Activated CD8-positive, alpha-beta memory T cell treated with anti-CD3 and anti-CD28 coated beads, Interleukin-2, amount 50 U/mL, for 1 hour (primary cell): ENCODE data around the gene CATSPER3.

Experiments used
- DNase-seq: peaks from one replicate; pipeline ENCODE4 v3.0.0-alpha.2; 2020; ENCODE audit errors: extremely low read depth

CATSPER3 gene

GRCh38 chr5:134967607-134968006, at the start of gene CATSPER3:
CATSPER3 (plus strand) TSS chr5:134967907; CDS start chr5:134967992, 85 bp downstream.
- no peak for DNase-seq

DNA sequence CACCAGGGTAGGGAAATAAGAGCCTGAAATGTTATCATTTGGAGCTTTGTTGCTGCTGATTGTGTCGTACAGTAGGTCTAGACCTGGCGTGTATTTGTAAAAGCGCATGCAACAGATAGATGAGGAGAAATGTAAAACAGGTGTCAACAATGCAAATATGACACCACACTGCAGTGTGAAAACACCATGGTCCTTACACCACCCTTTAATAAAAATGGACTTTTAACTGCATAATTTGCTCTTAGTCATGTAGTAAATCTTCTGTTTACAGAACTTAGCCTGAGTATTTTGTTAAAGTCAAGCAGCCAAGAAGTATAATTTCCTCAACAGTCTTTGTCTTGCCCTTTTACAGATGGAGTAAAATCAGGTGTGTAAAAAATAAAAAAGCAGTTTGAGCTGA, 48.8 kb upstream of the CATSPER3 start:
- no peak for DNase-seq

DNA sequence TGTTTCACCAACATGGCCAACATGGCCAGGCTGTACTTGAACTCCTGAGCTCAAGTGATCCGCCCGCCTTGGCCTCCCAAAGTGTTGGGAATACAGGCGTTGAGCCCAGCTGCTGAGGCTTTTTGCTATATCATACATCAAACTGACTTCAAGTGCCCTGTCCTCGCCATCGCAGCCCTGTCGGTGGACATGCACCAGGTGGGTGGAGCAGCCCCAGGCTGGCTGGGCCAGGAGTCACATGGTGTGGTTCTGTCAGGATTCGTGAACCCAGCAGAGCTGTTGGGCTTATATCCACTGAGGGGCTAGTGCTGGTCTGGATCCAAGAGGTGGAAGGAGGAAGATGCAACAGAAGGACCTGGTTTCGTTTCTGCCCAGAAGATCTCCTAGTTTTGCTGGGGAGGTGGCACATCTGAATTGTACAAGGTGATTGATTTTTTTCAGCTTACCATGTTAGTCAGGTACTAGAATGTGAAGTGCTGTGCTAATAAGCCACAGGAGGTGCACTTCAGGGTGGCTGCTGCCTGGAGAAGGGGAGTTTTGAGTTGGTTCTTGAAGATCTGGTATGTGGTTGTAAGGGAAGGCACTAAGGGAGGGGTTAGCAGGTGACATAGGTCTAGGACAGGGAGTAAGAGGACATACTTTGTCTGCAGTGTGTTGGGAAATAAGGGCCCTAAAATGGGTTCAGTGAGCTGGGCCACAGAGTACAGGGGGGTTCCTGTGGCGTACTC, 46.7 kb upstream of the CATSPER3 start:
- DNase-seq = no peak

DNA sequence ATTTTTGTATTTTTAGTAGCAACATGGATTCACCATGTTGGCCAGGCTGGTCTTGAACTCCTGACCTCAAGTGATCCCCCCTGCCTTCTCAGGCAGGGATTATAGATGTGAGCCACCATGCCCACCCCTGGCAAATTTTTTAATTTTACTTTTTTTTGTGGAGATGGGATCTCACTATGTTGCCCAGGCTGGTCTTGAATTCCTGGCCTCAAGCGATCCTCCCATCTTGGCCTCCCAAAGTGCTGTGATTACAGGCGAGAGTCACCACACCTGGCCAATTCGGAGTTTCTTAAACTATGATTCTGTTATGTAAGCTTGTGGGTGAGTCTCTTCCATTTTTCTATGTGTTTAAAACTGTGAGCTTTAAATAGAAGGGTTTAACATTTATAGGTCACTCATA, 35.2 kb upstream of the CATSPER3 start:
- no peak for DNase-seq

DNA sequence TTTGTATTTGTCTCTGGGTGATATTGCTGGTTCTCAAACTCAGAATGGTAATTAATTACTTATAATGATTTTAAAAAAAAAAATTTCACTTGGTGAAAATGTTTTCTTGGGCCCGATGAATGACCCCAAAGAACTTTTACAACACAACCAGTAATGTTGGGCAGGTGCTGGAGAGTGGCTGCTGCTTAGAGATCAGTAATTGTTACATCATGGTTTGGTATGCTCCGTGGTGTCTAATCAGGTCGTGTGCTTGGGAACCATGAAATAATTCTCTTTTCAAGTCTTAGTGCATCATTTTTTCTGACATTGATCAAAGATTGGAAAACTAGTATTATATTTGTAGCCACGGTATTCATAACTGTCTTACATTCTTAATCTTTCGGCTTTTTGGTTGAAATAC, 33.5 kb upstream of the CATSPER3 start:
- DNase-seq = no peak

GRCh38 chr5:134935711-134936602, 31.8 kb upstream of the CATSPER3 start:
- DNase-seq = no peak

GRCh38 chr5:134937526-134937925, 30.2 kb upstream of the CATSPER3 start:
- DNase-seq = no peak

- DNase-seq = no peak
These were observed 29.7 kb upstream of the CATSPER3 start for GRCh38 chr5:134938030-134938429.

GRCh38 chr5:134939500-134939899, 28.2 kb upstream of the CATSPER3 start:
- DNase-seq = no peak

- DNase-seq = no peak
These were observed 24.2 kb upstream of the CATSPER3 start for GRCh38 chr5:134943547-134943946.

- DNase-seq = no peak
These were observed 23.1 kb upstream of the CATSPER3 start for GRCh38 chr5:134944630-134945029.

DNA sequence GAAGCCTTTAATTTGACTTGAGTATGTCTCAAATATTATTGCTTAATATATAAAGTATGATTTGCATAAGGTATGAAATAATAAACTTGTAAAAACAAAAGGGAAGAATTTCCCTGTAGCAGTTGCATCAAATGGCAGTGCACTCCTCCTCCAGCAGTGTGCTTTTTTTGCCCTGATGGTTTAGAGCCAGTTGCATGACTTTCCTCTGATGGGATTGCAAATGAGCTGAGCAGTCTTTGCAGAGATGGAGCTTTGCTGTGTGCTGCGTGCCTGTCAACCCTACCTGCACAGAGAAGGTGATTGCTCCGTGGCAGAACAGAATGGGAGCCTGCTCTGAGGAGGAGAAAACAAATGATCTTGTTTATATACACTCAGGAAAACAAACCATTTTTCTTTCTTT, 22.7 kb upstream of the CATSPER3 start:
- DNase-seq = no peak

GRCh38 chr5:134948911-134949310, 18.8 kb upstream of the CATSPER3 start:
- no peak for DNase-seq

GRCh38 chr5:134949316-134949715, 18.4 kb upstream of the CATSPER3 start:
- DNase-seq = no peak

DNA sequence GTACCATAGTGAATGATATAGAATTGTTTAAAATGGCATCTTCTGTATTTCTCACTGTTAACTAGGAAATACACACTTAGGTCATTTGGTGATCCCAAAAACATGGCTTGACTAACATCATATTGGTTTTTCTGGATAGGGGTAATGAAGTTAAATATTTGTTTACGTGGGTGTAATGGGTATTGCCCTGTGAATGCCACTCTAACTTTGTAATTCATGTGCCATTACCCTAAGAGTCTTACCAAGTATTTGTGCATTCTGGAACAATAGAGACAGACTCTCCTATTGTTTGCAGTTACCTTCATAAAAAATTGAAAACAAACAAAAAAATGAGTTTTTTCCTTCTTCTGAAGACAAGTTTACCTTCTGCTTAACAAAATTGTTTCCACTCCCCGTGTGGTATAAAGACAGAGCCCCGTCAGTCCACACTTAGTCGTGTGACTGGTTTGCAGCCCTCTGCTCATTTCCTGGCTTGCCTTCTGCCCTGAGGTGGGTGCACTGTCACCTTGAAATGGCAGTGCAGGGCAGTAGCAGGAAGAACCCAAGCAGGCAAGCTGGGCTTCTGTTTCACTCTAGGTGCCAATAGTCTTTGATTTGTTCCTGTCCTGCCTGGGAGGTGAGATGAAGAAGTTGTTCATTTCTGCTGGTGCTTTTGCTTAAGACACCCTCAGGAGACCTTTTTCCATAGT, 9.6 kb upstream of the CATSPER3 start:
- DNase-seq = no peak

DNA sequence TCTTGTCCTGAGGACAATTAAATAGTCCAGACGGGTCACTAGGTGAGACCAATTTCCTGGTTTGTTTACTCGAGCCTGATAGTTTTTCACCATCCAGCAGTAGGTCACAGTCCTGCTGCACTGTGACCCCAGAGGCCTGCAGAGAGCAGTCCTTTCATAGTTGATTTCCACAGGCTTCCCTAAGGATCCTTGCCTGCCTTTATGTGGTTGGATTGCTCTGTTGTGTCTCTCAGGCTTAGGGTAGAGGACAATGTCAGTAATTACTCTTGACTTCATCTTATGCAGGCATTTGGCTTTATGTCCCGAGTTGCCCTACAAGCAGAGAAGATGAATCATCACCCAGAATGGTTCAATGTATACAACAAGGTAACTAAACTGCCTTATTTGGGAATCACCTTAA, 9.0 kb upstream of the CATSPER3 start:
- no peak for DNase-seq

- no peak for DNase-seq
These were observed 4.6 kb upstream of the CATSPER3 start for GRCh38 chr5:134963098-134963497.

- DNase-seq = no peak
These were observed 3.1 kb upstream of the CATSPER3 start for GRCh38 chr5:134964359-134965270.

GRCh38 chr5:134965271-134965825, 2.4 kb upstream of the CATSPER3 start:
- no peak for DNase-seq

DNA sequence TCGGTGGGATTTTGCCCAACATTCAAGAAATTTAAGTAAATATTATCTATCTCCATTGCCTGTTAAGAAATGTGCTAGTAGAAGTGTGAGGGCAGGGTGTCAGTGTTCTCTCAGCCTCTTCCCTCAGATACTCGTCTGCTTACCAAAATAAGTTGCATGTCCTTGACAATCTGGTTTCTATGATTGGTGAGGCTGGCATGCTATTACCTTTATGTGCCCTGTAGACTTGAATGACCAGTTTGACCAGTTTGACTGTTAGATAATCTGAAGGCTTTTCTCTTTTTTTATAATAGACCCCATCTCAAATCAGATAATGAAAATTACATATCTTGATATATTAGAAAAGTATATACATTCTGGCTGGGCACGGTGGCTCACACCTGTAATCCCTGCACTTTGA, 348 bp downstream of the CATSPER3 start:
- no peak for DNase-seq

DNA sequence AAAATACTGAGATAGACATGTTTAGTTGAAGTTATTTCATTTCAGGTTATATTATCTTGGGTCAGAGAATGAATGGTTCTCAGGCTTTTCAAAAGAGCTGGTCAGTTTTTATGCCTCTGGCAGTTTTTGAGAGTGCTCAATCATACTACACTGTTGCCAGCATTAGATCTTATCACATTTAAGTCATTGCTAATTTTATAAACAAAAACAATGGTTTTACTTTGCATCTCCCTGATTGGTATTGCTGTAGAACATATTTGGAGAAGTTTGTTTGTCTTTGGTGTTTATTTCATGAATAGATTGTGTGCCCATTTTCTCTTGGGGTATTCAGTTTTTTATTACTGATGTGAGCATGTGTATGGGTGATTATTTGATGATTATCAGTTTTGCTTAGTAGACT, 1.5 kb downstream of the CATSPER3 start:
- DNase-seq = no peak
